Measurements from ENCODE around the gene EAF1. TPM values are rescaled to one million over a fixed set of nuclear protein-coding genes. Genes with fewer than 3 reads are reported as not detected.

Gene EAF1
- total RNA-seq (2022) = 23.9 and 24.3 TPM in 2 replicates
- percentile 85 among the genes with signal in this experiment for Bru-seq, nascent RNA
- BruChase-seq, experiment 1, labeled RNA remaining after a 6-hour chase = percentile 89 among the genes with signal in this experiment
- BruChase-seq, experiment 2, labeled RNA remaining after a 2-hour chase = percentile 95 among the genes with signal in this experiment
- long read RNA-seq, full-length matches to known transcripts = 11 of 13 reads
- long read RNA-seq, partial matches to known transcripts = 1 of 13 reads
- long read RNA-seq, other reads (novel, unspliced or antisense) = 1 of 13 reads

GRCh38 chr3:15427182-15427880 is at the start of gene EAF1, which contains the start of gene METTL6:
TSS of gene EAF1 (plus strand) at chr3:15427598. CDS start at chr3:15427780, 182 bp downstream.
TSS of gene METTL6 (minus strand) at chr3:15427544. CDS start at chr3:15426511, 1,033 bp downstream.
- Mint-ChIP-seq H3K27ac (ENCODE audit: unreplicated experiment) (peak within 1 kb of the TSS; percentile 93), H3K27me3 (ENCODE audit: unreplicated experiment) (no peaks in the 10 kb centered on the region), H3K9me3 (ENCODE audit: low read depth, unreplicated experiment) (no peaks in the 10 kb centered on the region), H3K4me1 (ENCODE audit: low read depth, unreplicated experiment) (peaks cover 14% of the 10 kb centered on the region), H3K36me3 (ENCODE audit: insufficient read depth, unreplicated experiment) (peaks cover 31% of the 10 kb centered on the region), H3K4me3 (ENCODE audit: low read depth, unreplicated experiment) (peak within 1 kb of the TSS; percentile 94)
- intact Hi-C loops (cut with micrococcal nuclease; ENCODE audit: unreplicated experiment) = loop anchor here (5.0 kb wide), 1 partner anchor 130 kb away; no protein-coding TSS in a partner anchor
- peak; percentile 80 for DNase-seq
- CTCF ChIA-PET = no interaction called here
- BruUV-seq (replicated peaks) = no TSS peak
- TF ChIP-seq CTCF (IDR thresholded peaks at IDR 0.05; ENCODE audit: unreplicated experiment) = peak; percentile 26

- Mint-ChIP-seq H3K4me3 (ENCODE audit: low read depth, unreplicated experiment) (no peak overlapping the region), H3K4me1 (ENCODE audit: low read depth, unreplicated experiment) (peaks cover 7% of the 10 kb centered on the region), H3K9me3 (ENCODE audit: low read depth, unreplicated experiment) (no peaks in the 10 kb centered on the region), H3K27me3 (ENCODE audit: unreplicated experiment) (no peaks in the 10 kb centered on the region), H3K27ac (ENCODE audit: unreplicated experiment) (peak overlapping the region; percentile 89), H3K36me3 (ENCODE audit: insufficient read depth, unreplicated experiment) (peaks cover 9% of the 10 kb centered on the region)
- CTCF ChIA-PET = no interaction called here
- no TSS peak for BruUV-seq (replicated peaks)
- TF ChIP-seq CTCF (IDR thresholded peaks at IDR 0.05; ENCODE audit: unreplicated experiment) = peak; percentile 69
- peak; percentile 91 for DNase-seq
- intact Hi-C loops (cut with micrococcal nuclease; ENCODE audit: unreplicated experiment) = loop anchor here (1.0 kb wide), 1 partner anchor 110 kb away; no protein-coding TSS in a partner anchor
Observed at GRCh38 chr3:15377961-15378791, 49.2 kb upstream of the EAF1 start.

GRCh38 chr3:15380980-15381890 is 46.2 kb upstream of the EAF1 start:
- CTCF ChIA-PET = interaction anchor here (0.7 to 3.6 kb wide), 2 partner anchors 18 to 113 kb away, joined by 4 to 16 read pairs; no protein-coding TSS in a partner anchor
- TF ChIP-seq CTCF (IDR thresholded peaks at IDR 0.05; ENCODE audit: unreplicated experiment) = no peak
- DNase-seq = no peak
- Mint-ChIP-seq H3K9me3 (ENCODE audit: low read depth, unreplicated experiment) (no peaks in the 10 kb centered on the region), H3K4me3 (ENCODE audit: low read depth, unreplicated experiment) (no peak overlapping the region), H3K36me3 (ENCODE audit: insufficient read depth, unreplicated experiment) (peaks cover 9% of the 10 kb centered on the region), H3K4me1 (ENCODE audit: low read depth, unreplicated experiment) (peaks cover 12% of the 10 kb centered on the region), H3K27ac (ENCODE audit: unreplicated experiment) (no peak overlapping the region), H3K27me3 (ENCODE audit: unreplicated experiment) (no peaks in the 10 kb centered on the region)
- intact Hi-C loops (cut with micrococcal nuclease; ENCODE audit: unreplicated experiment) = no loop called here
- BruUV-seq (replicated peaks) = no TSS peak
